ENCODE results near the gene SIDT2. TPM values are rescaled to one million over a fixed set of nuclear protein-coding genes. Genes with fewer than 3 reads are reported as not detected.
"Not testable (repeated sequence)": the region's sequence is repeated elsewhere in the genome, so short reads cannot be mapped to it uniquely, and the experiment has no call there.

SIDT2 gene
- total RNA-seq (2012; rRNA removed) = 7.4 and 9.2 TPM in 2 replicates

- peaks cover 24% of the 10 kb centered on the region for H3K4me1 ChIP-seq (ENCODE audit: control insufficient read depth, insufficient read depth, low read length)
- peak within 1 kb of the TSS; percentile 87 for H3K4me3 ChIP-seq (ENCODE audit: low read length)
- H3K27me3 ChIP-seq (ENCODE audit: control insufficient read depth, insufficient read depth, low read length) = no peaks in the 10 kb centered on the region
- H3K9me3 ChIP-seq (replicated peaks; ENCODE audit: low read length) = no peaks in the 10 kb centered on the region
- peak within 1 kb of the TSS; percentile 92 for H3K9ac ChIP-seq (ENCODE audit: low read depth, low read length)
- peaks cover 13% of the 10 kb centered on the region for H3K36me3 ChIP-seq (ENCODE audit: insufficient read depth, low read length)
- peak within 1 kb of the TSS; percentile 99 for H3K4me2 ChIP-seq (ENCODE audit: low read length)
Observed at GRCh38 chr11:117178210-117179034, at the start of gene SIDT2. TSS of gene SIDT2 (plus strand) at chr11:117178743. CDS start at chr11:117179264, 521 bp downstream.

- H3K4me3 ChIP-seq (ENCODE audit: low read length); H3K9ac ChIP-seq (ENCODE audit: low read depth, low read length); H3K36me3 ChIP-seq (ENCODE audit: insufficient read depth, low read length); H3K9me3 ChIP-seq (replicated peaks; ENCODE audit: low read length); H3K4me1 ChIP-seq (ENCODE audit: control insufficient read depth, insufficient read depth, low read length); H3K4me2 ChIP-seq (ENCODE audit: low read length): not testable (repeated sequence)
- H3K27me3 ChIP-seq (ENCODE audit: control insufficient read depth, insufficient read depth, low read length) = peaks cover 24% of the 10 kb centered on the region
Observed at GRCh38 chr11:117130396-117130795, 48.1 kb upstream of the SIDT2 start.

DNA sequence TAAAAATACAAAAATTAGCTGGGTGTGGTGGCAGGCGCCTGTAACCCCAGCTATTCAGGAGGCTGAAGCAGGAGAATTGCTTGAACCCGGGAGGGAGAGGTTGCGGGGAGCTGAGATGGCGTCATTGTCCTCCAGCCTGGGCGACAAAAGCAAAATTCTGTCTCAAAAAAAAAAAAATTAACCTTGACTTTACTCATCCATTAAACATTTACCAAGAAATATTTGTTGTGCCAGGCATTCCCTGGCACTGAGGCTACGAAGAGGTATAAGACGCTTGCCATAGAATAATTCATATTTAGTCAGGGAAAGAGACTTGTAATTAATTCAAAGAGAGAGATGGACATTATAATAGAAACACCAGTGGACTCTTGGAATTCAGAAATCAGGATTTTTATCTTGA, 47.7 kb upstream of the SIDT2 start:
- Histone ChIP-seq H3K9ac (ENCODE audit: low read depth, low read length) (no peak overlapping the region), H3K4me1 (ENCODE audit: control insufficient read depth, insufficient read depth, low read length) (no peaks in the 10 kb centered on the region), H3K36me3 (ENCODE audit: insufficient read depth, low read length) (no peaks in the 10 kb centered on the region), H3K27me3 (ENCODE audit: control insufficient read depth, insufficient read depth, low read length) (peaks cover 20% of the 10 kb centered on the region), H3K4me2 (ENCODE audit: low read length) (no peak overlapping the region), H3K9me3 (replicated peaks; ENCODE audit: low read length) (no peaks in the 10 kb centered on the region), H3K4me3 (ENCODE audit: low read length) (no peak overlapping the region)

- H3K4me3 ChIP-seq (ENCODE audit: low read length) = no peak overlapping the region
- no peak overlapping the region for H3K9ac ChIP-seq (ENCODE audit: low read depth, low read length)
- H3K27me3 ChIP-seq (ENCODE audit: control insufficient read depth, insufficient read depth, low read length) = no peaks in the 10 kb centered on the region
- H3K36me3 ChIP-seq (ENCODE audit: insufficient read depth, low read length) = no peaks in the 10 kb centered on the region
- H3K4me2 ChIP-seq (ENCODE audit: low read length) = no peak overlapping the region
- H3K9me3 ChIP-seq (replicated peaks; ENCODE audit: low read length) = no peaks in the 10 kb centered on the region
- H3K4me1 ChIP-seq (ENCODE audit: control insufficient read depth, insufficient read depth, low read length) = no peaks in the 10 kb centered on the region
Observed at GRCh38 chr11:117134431-117134830, 44.1 kb upstream of the SIDT2 start.

GRCh38 chr11:117134979-117135378, 43.6 kb upstream of the SIDT2 start:
- H3K27me3 ChIP-seq (ENCODE audit: control insufficient read depth, insufficient read depth, low read length); H3K4me1 ChIP-seq (ENCODE audit: control insufficient read depth, insufficient read depth, low read length); H3K9me3 ChIP-seq (replicated peaks; ENCODE audit: low read length); H3K36me3 ChIP-seq (ENCODE audit: insufficient read depth, low read length); H3K4me3 ChIP-seq (ENCODE audit: low read length); H3K9ac ChIP-seq (ENCODE audit: low read depth, low read length); H3K4me2 ChIP-seq (ENCODE audit: low read length): not testable (repeated sequence)

GRCh38 chr11:117137223-117138086, 41.1 kb upstream of the SIDT2 start:
- H3K27me3 ChIP-seq (ENCODE audit: control insufficient read depth, insufficient read depth, low read length); H3K9me3 ChIP-seq (replicated peaks; ENCODE audit: low read length); H3K36me3 ChIP-seq (ENCODE audit: insufficient read depth, low read length); H3K4me1 ChIP-seq (ENCODE audit: control insufficient read depth, insufficient read depth, low read length); H3K9ac ChIP-seq (ENCODE audit: low read depth, low read length); H3K4me2 ChIP-seq (ENCODE audit: low read length); H3K4me3 ChIP-seq (ENCODE audit: low read length): not testable (repeated sequence)

GRCh38 chr11:117143390-117143789, 35.2 kb upstream of the SIDT2 start:
- Histone ChIP-seq H3K4me3 (ENCODE audit: low read length) (peak overlapping the region; percentile 81), H3K9me3 (replicated peaks; ENCODE audit: low read length) (no peaks in the 10 kb centered on the region), H3K9ac (ENCODE audit: low read depth, low read length) (peak overlapping the region; percentile 88), H3K36me3 (ENCODE audit: insufficient read depth, low read length) (peaks cover 17% of the 10 kb centered on the region), H3K27me3 (ENCODE audit: control insufficient read depth, insufficient read depth, low read length) (no peaks in the 10 kb centered on the region), H3K4me2 (ENCODE audit: low read length) (peak overlapping the region; percentile 86), H3K4me1 (ENCODE audit: control insufficient read depth, insufficient read depth, low read length) (peaks cover 21% of the 10 kb centered on the region)

GRCh38 chr11:117143871-117144476, 34.6 kb upstream of the SIDT2 start, which contains the start of gene PAFAH1B2:
TSS of gene PAFAH1B2 (plus strand) at chr11:117144287. CDS start at chr11:117152448, 8,161 bp downstream.
- no peaks in the 10 kb centered on the region for H3K9me3 ChIP-seq (replicated peaks; ENCODE audit: low read length)
- peaks cover 19% of the 10 kb centered on the region for H3K36me3 ChIP-seq (ENCODE audit: insufficient read depth, low read length)
- H3K27me3 ChIP-seq (ENCODE audit: control insufficient read depth, insufficient read depth, low read length) = no peaks in the 10 kb centered on the region
- peak within 1 kb of the TSS; percentile 81 for H3K4me3 ChIP-seq (ENCODE audit: low read length)
- peak within 1 kb of the TSS; percentile 86 for H3K4me2 ChIP-seq (ENCODE audit: low read length)
- peaks cover 21% of the 10 kb centered on the region for H3K4me1 ChIP-seq (ENCODE audit: control insufficient read depth, insufficient read depth, low read length)
- H3K9ac ChIP-seq (ENCODE audit: low read depth, low read length) = peak within 1 kb of the TSS; percentile 88

- H3K9ac ChIP-seq (ENCODE audit: low read depth, low read length) = peak overlapping the region; percentile 88
- H3K4me1 ChIP-seq (ENCODE audit: control insufficient read depth, insufficient read depth, low read length) = peaks cover 21% of the 10 kb centered on the region
- peak overlapping the region; percentile 81 for H3K4me3 ChIP-seq (ENCODE audit: low read length)
- H3K36me3 ChIP-seq (ENCODE audit: insufficient read depth, low read length) = peaks cover 19% of the 10 kb centered on the region
- no peaks in the 10 kb centered on the region for H3K9me3 ChIP-seq (replicated peaks; ENCODE audit: low read length)
- H3K27me3 ChIP-seq (ENCODE audit: control insufficient read depth, insufficient read depth, low read length) = no peaks in the 10 kb centered on the region
- peak overlapping the region; percentile 86 for H3K4me2 ChIP-seq (ENCODE audit: low read length)
Observed at GRCh38 chr11:117144477-117145392, 33.8 kb upstream of the SIDT2 start.

DNA sequence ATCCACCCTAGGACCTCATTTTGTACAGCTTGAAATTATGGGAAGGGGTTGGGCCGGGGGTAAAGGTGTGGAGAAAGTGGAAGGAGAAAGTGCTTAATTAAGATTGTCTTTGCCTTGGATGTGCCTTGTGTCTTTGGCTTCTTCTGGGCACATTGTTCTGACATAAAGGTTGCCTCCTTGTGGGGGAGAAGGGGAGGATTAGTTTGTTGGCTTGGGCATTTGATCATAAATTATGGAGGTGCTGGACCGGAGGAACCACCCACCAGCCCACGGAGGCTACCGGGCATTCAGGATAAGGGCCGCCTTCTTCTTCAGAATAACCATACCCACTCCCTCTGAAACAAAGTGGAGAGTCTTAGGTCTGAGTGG, 33.2 kb upstream of the SIDT2 start:
- H3K4me1 ChIP-seq (ENCODE audit: control insufficient read depth, insufficient read depth, low read length) = peaks cover 21% of the 10 kb centered on the region
- peak overlapping the region; percentile 81 for H3K4me3 ChIP-seq (ENCODE audit: low read length)
- H3K27me3 ChIP-seq (ENCODE audit: control insufficient read depth, insufficient read depth, low read length) = no peaks in the 10 kb centered on the region
- peak overlapping the region; percentile 88 for H3K9ac ChIP-seq (ENCODE audit: low read depth, low read length)
- H3K9me3 ChIP-seq (replicated peaks; ENCODE audit: low read length) = no peaks in the 10 kb centered on the region
- H3K4me2 ChIP-seq (ENCODE audit: low read length) = peak overlapping the region; percentile 86
- peaks cover 19% of the 10 kb centered on the region for H3K36me3 ChIP-seq (ENCODE audit: insufficient read depth, low read length)
